HG02840 (cell line): Measurements from ENCODE around the gene PEPD.

Experiments
- ATAC-seq: cut with Tn5 transposase; IDR thresholded peaks from one replicate; pipeline ENCODE4 v1.9.1; 2021; ENCODE audit warnings: mild to moderate bottlenecking, moderate library complexity, moderate number of reproducible peaks; ENCODE audit not compliant: unreplicated experiment, low FRiP score

The PEPD gene

DNA sequence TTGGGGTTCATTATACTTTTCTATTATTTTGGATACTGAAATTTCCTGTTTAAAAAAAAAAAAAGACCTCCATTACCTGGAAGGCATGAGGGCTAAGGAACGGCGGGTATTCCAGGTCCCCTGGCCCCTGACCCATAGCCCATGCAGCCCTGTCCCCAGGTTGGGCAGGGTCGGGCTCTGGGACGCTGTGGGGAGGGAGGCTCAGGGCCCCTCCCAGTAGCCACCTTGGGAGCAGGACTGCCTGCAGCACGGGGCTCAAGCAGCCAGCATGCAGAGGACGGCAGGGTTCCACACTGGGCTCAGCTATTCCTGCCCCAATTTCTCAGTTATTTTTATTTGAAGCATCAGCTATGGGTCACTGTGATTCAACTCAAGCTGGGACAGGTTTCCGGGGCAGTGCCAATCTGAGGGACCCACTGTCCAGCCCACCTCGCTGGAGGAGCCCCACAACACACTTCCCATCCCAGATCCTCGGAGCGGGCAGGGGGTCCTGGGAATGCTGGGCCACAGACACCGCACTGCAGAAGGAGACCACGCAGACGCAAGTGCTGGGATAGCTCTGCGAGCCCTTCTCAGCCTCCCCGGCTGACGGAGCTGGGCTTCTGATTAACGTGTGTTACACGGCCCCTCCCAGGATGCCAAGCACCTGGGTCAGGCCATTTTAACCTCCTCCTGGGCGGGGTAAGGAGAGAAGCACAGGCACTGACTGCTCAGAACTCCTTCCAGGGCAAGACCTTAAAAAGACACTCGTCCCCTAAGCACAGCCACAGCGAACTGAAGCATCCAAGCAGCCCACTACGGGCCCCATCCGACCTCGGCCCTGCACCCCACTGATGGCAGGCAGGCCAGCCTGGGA lies 60.1 kb downstream of the PEPD start:
- no peak for ATAC-seq

DNA sequence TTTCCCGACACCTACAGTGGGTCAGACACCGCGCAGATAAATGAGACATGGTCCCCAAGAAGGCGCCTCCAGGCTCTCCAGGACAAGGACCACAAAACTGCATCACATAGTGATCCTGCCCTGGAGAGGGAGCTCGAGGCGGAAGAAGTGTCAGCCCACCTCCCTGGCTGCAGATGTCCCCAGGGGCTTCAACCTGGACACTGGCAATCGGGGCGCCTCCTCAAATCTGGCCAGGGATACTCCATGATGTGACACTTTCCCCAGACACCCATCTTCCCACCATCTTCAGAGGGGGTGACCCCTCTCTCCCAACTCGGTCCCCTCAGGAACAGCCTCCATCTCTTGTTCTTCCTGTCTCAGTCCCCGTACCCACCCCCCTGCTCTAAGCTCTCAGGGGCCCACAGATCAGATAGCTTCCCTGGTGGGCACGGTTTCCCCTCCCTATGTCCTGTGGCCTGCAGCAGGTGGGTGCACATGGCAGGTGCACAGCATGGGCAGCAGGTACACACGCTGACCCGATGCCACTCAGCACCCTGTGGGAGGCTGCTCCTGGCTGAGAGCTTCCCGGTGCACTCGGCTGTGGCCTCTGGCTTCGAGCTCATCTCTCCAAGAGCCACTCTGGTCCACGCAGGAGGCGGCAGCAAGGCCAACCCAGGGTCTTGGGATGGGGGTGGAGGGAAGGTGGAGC lies 61.2 kb downstream of the PEPD start:
- ATAC-seq, result no peak

DNA sequence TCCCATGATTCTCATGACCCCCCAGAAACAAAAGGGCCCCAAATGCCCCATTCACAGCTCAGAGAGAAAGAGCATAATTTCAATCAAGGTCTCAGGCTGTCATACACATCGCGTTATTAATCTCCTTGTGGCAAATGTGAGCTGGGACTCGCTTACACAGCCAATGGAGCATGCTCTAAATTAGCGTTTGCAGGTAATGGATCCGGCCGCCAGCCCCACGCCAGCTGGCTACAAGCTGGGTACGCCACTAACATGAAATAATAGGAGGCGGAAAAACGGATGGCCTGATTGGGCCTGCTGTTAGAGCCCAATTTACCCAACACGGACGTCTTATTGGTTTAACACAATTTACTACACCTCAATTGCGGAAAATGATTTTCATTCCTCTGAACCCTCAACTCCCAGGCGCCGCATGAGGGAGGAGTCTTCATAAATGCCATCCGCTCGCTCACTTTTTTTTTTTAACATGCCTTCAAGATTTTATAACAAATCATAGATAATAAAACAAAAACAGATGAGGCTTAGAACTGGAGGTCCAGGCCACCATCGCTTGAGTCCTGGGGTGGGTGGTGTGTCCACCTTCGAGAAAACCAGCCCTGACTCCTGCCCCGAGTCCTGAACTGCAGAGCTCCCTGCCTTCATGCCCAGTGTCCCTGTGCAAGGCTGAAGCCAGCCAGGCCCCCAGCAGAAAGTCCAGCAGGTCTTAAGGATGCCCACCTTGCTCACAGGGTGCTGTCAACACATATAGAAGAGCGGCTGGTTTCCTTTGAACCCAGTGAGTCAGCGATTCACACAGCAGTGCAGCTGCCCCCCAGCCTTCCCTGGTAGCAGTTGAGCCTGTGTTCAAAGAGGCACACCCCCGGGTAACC lies 62.1 kb downstream of the PEPD start:
- no peak for ATAC-seq

DNA sequence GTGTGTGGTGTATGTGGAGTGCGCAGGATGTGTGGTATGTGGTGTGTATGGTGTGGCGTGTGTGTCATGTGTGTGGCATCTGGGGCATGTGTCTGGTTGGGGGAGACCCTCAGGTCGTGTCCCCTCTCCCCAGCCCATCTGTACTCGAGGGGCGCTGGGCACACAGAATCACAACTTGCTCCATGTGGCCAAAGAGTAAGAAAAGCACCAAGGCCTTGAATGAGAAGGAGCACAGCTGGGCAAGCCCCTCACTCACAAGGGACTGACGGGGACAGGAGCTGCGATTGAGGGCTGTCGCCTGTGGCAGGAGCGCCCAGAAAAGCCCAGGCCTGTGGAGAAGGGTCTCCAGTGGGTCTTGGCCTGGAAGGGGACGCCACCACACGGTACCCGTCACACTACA lies 62.8 kb downstream of the PEPD start:
- no peak for ATAC-seq

DNA sequence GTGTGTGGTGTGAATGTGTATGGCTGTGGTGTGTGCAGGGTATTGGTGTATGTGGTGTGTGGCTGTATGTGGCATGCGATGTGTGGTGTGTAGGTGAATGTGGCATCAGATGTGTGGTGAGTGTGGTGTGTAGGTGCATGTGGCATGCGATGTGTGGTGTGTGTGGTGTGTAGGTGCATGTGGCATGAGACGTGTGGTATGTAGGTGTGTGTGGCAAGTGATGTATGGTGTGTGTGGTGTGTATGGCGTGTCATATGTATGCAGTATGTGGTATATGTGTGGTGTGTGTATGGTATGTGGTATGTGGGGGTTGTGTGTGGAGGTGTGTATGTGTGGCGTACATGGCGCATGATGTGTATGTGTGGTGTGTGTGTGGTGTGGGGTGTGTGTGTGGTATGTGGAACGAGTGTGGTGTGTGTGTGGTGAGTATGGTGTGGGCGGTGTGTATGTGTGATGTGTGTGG lies 63.4 kb downstream of the PEPD start:
- no peak for ATAC-seq

DNA sequence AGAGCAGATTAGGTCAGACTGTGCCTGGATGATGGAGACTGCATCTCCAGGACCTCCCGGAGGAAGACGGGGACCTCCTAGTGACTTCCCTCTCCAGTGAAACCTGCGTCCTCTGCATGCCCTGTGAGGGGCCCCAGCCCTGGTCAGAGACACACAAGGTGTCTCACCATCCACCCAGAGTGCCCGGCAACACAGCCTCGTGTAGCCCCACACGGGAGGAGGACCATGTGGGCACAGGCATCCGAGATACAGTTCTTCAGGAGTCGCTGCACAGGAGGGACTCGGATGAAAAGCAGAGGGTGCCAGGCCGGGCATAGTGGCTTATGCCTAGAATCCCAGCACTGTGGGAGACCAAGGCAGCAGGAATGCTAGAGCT lies 64.8 kb downstream of the PEPD start:
- ATAC-seq, result no peak

DNA sequence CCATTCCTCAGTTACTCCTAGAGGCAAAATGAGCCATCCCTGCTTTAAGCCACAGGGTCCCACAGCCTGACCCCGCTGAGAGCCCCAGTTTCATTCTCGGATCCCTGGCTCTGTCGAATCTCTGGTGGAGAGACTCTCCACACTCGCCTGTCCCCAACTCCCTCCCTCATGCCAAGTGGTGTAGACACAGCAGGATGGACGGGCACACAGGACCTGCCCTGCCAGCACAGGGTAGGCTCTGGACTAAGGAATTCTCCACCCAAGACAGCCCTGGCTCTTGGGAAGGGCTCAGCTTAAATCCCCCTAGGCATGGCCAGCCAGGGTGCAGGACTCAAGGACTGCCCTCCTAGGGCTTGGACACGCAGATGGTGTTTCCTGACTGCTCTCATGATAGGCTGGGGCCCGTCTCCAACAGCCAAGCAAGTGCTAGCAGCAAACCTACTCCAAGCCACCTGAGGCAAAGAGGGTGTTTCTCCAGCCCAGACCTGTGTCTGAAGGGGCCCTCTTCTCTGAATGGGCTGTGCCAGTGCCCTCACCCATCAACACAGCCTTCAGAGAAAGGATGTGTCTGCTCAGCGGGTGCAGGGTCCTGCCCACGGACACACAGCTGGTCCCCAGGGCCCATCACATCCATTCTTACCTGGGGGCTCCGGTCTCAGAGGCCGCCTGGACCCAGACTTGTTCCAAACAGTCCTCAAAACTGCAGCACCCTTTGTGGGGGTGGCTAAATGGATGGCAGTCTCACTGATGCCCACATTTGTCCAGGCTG lies 65.3 kb downstream of the PEPD start:
- ATAC-seq, result no peak

DNA sequence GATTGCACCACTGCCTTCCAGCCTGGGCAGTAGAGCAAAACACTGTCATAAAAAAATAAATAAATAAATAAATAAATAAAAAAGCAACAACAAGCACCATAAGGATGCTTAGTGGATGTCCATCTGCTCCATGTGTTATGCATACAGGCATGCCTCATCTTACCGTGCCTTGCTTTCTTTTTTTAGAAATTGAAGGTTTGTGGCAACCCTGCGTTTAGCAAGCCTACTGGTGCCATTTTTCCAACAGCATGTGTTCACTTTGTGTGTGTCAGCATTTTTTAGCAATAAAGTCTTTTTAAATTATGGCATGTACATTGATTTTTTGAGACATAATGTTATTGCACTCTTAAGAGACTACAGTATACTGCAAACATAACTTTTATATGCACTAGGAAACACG lies 68.3 kb downstream of the PEPD start:
- no peak for ATAC-seq

DNA sequence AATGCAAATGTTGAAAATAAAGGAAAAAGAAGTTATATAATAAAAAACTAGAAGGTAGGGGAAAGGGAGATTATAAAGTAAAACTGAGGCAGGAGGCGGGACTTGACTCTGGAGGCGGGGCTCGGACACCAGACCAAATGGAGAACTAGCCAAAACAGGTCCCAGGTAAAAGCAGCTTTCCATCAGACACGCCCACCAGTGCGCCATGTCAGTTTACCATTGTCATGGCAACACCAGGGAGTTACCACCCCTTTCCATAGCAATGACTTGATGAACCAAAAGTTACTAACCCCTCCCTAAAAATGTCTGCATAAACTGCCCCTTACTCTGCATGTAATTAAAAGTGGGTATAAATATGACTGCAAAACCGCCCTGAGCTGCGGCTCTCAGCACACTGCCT lies 70.9 kb downstream of the PEPD start:
- ATAC-seq, result no peak

DNA sequence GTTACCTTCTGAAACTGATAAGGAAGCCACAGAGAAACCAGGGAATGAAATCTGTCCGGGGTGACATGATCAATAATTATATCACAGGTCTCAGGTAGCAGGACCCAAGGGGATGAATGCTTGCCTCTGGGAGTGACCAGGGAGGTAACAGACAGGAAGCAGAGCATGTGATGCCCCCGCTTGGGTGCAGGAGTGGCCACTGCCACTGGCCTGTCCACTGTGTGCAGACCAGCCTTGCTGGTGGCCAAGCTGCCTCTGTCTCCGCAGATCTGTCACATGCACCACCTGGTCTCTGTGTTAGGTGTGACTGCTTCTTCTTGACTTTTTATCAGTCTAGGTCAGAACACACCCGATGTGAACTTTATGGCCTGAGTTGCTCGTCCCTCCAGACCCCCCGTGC lies 71.8 kb downstream of the PEPD start:
- ATAC-seq, result no peak

DNA sequence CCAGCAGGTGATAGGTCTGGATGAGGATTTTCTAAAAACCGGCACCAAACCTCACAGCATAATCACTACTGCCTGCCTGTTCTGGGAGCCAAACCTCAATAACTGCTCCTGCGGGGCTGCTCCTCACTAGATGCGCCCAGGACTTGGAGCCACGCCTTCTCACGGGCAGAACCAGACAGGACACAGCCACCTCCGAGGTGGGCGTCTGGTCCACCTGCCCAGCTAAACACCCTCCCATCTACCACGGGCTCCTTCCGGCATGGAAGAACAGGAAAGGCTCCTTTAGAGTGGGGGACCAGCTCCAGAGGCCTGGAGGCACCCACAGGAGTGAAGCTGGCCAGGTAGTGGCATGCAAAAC lies 73.5 kb downstream of the PEPD start:
- ATAC-seq, result no peak

DNA sequence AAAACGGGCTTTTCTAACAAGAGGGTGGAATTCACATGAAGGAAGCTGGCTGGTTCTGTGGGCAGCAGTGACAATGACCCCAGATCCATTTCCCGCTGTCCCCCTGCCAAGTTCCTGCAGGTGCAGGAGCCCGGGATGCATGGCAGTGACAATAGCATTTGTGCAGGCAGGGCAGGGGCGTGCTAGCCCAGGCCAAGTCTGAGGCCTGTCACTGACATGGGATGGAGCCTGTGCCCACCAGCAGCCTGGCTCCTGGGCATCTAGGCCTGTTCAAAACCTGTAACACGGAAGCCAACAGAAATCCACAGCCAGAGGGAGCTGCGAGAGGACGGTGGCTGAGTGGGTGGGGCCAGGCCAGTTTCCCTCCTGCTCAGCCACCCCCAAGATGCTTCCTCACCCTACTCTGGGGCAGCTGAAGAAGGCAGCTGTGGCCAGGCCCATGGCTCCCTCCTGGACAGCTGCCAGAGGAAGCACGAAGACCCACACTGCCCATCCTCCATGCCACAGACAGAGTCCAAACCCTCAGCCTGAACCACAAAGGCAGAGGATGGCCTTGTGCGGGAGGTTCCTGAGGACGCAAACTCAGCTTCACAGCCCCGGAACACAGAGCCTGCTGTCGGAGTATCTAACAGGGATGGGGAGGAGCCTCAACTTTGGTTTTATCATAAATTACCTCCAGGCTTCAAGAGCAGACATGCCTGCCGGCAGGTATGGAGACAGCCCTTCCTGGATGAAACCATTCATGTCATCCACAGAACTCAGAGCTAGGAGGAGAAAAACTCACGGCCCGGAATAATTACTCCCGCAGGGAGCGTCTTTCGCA lies 74.0 kb downstream of the PEPD start:
- no peak for ATAC-seq

DNA sequence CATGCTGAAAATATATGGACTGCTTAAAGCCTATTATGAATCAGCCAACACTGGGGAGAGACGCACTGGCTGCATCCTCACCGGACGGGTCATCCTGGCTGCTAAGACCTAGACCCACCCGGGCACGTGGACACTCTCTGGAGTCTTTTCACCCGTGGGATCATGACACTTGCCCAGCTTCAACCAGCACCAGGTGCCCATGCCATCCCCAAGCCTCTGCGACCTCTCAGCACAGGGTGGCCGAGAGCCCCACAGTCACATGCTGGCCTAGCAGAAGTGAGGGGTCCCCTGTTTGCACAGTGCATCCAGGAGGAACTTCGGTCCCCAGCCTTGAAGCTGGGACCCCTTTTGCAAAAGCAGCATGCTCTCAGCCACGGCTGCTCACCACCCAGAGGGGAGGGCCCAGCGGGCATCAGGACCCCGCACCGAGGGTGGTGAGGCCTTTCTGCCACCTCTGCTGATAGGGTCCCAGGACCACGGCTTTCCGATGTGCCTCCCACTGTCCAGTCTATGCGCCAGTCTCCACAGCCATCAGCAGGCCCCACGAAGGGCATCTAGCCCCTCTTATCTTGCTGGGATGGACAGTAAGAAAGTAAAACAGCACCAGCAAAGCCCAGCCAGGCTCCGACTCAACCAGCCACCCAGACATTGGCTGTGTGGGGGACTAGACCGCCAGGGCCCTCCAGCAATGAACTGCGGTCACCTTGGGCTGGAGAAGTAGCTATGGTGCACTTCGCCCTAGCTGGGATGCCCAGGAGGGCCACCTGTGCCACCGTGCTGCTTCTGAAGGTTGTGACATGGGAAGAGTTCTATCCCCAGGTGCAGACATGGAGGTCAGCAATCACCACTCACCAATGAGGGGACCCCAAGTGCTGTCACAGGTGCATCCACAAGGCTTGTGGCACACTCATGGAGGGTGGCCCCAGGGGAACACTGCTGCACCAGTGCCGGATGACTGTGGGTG lies 75.0 kb downstream of the PEPD start:
- no peak for ATAC-seq

DNA sequence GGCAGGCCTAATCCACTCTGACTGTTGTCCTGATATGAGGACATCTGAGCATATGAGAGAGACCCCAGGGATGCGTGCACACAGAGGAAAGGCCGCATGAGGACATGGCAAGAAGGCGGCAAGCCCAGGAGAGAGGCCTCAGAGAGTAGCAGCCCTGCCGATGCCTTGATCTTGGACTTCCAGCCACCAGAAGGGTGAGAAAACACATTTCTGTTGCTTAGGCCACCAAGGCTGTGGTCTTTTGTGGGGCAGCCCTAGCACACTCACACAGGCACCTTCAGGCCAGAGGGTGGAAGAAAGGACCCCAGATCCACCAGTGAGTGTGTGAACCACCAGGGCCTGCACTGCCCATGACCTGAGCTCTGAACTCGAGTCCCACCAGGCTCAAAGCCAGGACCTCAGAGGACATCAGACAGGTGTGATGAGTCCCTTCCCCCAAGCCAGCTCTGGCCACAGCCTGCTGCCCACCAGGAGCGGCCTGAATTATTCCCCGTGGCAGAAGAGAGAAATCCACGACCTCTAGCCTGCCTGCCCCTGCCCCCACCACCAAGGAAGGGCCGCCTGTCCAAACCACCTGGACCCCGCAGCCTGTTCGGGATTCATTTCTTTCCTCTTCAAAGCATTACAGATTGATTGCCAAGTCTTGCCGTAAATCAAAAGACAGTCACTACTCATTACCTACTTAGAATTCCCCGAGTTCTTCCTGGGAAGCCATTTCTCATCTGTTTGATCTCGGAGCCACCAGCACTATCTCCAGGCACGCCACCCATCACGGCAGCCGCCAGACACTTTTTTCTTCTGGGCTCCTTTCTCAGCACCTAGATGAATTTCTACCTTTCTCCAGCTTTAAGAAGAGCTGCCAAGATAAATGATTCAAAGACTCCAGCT lies 75.9 kb downstream of the PEPD start:
- no peak for ATAC-seq

DNA sequence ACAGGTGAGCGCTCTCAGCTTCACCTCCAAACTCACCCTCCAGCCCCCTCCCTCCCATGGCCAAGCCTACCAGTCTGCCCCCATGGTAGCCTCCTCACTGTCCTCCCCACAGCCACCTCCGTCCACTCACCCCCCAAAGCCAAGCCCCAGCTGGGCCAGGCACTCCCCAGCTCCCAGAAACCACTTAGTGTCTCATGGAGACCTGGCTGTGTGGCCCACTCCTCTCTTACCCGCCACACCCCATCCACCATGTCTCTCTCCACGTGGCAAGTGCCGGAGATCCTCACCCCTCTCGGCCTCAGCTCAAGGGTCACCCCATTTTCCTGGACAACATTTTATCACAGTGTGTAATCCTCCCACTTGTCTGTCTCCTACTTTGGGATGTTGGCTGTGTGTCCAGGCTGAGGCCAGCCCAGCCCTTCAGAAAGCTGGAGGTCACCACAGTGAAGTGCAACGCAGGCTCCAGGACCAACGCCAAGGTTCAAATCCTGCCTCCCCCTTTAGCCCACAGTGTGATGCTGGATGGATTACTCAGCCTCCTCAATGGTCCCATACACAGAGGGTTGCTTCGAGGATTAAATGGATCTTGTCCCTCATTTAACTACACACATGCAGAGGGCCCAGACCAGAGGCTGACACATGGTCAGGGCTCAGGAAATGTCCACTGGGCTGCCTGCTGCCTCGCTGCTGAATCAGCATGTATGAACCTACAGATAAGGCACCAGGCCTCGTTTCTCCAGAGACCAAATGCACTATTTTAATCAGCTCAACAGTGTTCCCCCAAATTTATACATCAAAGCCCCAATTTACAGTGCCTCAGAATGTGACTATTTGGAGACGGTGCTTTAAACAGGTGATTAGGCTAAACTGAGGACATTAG lies 76.8 kb downstream of the PEPD start:
- ATAC-seq, result no peak
